Activated CD4-positive, alpha-beta T cell treated with anti-CD3 and anti-CD28 coated beads, Interleukin-2, Interleukin-6, amounts not matched to agents 100 ng/mL and 50 ng/mL, durations not matched to agents 16 hours and 8 hours (primary cell): ENCODE data around the gene ENDOV.

ENCODE experiments used
- DNase-seq: peaks from one replicate; pipeline ENCODE4 v3.0.0-alpha.2; 2020

The ENDOV gene

DNA sequence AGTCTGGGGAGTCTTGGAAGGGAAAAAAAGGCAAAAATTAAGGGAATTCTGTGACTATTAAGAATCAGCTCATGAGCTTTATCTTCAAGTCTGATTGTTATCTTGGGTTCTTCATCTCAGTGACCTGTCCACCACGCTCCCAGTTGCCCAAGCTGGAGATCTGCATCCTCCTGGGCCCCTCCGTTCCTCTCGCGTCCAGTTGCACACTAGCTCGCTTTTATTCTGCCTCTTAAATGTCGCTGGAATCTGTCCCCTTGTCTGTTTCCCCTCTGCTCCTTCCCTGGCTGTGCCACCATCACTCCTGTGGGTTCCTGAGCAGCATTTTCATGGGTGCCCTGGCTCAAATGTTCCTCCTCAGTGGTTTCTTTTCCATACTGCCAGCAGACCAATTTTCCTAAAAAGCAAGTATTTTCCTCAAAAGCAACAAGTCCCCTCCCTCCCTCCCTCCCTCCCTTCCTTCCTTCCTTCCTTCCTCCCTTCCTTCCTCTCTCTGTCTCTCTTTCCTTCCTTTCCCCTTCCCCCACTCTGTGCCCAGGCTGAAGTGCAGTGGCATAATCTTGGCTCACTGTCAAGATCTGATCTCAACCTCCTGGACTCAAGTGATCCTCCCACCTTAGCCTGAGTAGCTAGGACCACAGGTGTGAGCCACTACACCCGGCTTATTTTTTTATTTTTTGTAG, 1.4 kb downstream of the ENDOV start:
- no peak for DNase-seq

DNA sequence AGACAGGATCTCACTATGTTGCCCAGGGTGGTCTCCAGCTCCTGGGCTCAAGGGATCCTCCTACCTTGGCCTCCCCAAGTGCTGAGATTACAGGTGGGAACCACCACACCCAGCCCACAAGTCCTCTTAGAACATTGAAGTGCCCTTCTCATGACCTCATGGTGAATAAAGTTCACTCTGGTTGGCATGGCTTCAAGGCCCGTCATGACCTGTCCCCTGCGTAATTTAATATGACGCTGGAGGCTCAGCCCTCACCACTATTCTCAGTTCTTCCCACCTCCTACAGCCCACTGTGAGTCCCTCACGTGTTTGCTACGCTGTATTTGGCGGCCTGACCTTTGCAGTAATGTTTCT, 1.9 kb downstream of the ENDOV start:
- no peak for DNase-seq

DNA sequence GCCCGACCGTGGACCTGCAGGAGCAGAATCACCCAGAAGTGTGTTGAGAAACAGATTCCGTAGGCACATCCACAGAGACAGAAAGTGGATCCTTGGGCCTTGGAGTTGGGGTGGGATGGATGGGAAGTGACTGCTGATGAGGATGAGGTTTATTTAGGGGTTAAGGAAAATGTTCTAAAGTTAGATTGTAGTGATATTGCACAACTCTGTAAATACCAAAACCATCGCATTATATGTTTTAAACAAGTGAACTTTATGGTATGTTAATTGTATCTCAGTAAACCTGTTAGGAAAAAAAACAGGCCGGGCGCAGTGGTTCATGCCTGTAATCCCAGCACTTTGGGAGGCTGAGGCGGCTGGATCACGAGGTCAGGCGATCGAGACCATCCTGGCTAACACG, 3.6 kb downstream of the ENDOV start:
- DNase-seq = no peak

DNA sequence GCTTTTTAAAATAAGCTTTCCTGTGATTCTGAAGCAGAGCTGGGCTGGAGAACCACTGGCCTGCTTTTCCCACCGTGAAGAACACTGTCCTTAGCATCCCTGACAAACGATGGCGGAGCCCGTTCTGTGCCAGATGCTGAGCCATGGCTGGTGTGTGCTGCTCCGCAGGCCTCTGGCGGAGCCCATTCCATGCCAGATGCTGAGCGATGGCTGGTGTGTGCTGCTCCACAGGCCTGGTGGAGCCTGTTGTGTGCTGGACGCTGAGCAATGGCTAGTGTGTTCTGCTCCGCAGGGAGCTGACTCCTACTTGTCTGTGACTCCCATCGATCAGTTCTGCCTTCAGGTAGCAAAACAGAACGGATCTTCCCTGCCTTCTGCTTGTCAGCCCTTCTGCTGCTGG, 4.3 kb downstream of the ENDOV start:
- no peak for DNase-seq

DNA sequence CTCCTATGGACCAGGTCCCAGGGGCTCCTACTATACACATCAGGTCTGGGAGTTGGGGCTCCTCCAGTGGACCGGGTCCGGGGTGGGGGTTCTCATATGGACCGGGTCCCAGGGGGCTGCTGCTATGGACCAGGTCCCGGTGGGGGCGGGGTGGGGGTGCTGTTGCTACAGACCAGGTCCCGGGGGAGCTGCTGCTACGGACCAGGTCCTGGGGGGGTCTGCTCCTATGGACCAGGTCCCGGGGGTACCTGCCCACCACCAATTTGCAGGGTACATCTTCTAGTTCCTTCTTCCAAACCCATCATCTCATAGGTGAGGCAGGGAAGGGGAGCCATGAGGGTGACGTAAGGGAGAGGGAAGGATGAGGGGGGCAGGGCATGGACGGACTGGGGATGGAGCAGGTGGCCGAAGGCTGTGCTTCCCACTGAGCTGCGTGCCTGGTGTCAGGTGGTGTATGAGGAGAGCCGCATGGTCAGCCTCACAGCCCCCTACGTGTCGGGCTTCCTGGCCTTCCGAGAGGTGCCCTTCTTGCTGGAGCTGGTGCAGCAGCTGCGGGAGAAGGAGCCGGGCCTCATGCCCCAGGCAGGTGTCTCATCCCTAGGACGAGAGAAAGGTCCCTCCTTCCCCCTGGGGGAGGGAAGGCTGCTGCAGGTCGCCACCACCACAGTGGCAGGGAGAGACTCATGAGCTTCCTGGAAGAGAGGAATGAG, 6.6 kb downstream of the ENDOV start:
- no peak for DNase-seq

DNA sequence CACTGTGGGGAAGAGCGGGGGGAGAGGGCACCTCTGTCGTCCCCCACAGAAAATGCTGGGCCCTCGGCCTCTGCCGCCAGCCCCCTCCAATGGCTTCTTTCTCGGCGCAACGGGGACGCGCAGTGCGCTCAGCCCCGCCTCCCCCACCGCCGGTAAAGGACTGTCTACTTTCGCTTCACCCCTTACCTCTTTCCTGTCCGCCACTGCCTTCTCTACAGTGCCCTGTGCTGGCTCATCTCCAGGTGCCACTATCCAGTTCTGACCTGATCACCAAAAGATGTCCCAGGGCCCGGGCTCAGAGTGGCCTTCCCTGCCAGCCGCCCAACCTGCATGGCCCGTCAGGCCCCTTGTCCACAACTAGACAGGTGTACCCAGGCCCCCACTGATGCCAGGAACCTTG, 7.3 kb downstream of the ENDOV start:
- no peak for DNase-seq

DNA sequence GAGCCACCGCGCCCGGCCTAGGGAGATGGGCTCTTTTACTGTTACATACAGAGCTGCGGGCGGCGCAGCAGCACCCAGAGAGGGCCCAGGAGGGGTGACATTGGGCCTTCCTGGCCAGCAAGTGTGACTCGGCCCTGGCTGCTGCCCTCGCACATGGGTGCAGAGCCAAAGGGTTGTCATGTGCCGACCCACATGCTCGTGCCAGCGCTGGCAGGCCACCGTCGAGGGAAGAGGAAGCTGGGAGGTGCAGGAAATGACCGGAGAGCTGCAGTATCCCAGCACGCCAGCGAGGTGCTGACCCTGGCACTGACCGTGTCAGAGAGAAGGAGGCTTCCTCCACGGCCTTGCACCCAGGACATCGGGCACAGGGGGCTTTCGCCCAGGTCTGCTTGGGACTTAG, 8.0 kb downstream of the ENDOV start:
- DNase-seq = no peak

DNA sequence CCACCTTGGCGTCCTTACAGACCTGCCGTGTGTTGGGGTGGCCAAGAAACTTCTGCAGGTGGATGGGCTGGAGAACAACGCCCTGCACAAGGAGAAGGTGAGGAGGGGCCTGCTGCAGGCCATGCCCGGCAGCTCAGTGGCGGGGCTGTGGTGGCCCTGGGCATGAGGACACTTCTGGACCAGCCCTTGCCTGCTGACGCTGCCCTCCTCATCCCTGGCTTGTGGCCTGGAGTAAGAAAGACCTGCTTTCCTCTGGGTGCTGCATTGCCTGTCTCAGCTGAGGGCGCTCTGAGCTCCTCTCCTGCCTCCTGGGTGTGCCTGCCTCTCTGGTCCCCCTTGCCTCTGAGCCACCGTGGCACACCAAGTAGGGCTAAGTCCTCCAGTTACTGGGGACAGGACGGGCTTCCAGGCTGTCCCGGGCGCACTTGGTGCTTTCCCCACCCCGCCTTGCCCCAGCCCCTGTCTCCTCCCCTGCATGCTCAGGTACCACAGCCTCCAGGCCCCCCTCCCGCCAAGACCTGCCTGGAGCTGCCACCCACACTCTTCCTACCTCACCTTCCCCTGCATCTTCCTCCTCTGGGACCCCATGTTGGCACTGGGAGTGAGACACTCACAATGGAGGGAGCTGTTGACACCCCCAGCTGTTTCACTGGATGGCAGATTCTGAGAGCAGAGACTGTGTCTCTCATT, 8.7 kb downstream of the ENDOV start:
- DNase-seq = no peak

DNA sequence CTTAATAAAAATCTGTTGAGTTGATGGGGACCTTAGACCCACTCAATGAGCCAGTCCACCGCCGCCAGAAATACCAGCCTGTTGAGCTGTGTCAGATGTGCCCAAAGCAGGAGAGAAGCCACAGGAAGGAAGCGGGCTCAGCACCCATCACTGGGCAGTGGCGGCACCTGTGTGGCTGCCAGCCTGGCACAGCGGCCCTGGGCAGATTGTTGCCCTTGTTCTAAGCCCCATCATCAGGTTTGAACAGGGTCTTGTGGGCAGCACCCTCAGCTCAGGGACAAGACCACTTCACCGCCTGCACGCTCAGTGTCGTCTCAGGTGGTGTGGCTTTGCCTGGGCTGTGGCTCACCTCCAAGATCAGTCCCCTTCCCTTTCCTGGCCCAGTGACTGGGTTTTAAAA, 9.3 kb downstream of the ENDOV start:
- peak; percentile 11 for DNase-seq

DNA sequence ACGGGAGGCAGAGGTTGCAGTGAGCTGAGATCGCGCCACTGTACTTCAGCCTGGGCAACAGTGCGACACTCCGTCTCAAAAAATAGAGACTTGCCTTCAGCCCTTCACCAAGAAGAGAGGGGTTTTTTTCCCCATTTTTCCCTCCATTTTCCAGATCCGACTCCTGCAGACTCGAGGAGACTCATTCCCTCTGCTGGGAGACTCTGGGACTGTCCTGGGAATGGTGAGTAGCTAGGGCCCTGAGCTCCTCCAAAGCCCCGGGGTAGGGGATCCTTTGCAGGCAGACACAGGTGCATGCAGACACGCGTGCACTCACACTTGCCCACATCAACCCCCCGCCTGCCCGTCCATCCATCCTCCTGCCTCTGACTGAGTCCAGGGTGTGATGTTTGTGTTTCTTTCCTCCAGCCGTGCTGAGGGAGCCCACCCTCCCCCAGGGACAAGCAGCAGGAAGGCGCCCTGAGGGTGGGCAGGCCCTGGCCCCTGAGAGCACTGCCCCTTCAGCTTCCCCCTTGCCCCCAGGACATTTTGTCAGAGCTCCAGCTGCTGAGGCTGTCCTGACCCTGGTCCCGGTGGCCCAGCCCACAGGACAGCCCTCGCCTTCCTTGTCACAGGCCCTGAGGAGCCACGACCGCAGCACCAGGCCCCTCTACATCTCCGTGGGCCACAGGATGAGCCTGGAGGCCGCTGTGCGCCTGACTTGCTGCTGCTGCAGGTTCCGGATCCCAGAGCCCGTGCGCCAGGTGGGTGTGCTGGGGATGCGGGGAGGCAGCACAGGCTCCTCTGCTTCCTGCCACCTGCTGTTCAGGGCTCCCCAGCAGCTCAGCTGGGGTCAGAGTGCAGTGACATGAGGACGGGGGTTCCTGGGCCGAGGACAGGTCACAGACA, 10.2 kb downstream of the ENDOV start:
- DNase-seq = no peak

DNA sequence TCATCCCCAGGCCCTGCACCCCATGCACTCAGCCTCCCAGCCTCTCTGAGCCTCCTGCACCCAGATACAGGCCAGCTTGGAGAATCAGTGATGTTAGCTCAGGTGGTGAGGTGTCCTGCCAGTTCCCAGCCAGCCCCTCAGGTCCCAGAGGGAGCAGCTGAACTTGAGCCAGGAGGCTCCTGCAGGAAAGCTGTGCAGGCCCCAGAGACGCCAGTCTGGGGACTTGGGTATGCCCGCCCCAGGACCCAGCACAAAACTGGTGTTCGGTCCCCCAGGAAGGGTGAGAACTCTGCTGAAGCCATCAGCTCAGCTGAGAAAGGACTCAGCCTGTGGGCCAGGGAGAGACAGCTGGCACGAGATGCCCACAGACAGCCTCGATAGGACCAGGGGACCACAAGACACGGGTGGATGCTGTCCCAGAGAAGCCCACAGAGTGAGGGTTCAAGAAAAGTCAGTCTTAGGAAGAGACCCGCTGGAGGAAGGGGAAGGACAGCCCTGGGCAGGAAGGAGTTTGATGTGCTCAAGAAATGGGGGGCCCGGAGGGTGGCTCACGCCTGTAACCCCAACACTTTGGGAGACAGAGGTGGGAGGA, 11.0 kb downstream of the ENDOV start:
- no peak for DNase-seq

DNA sequence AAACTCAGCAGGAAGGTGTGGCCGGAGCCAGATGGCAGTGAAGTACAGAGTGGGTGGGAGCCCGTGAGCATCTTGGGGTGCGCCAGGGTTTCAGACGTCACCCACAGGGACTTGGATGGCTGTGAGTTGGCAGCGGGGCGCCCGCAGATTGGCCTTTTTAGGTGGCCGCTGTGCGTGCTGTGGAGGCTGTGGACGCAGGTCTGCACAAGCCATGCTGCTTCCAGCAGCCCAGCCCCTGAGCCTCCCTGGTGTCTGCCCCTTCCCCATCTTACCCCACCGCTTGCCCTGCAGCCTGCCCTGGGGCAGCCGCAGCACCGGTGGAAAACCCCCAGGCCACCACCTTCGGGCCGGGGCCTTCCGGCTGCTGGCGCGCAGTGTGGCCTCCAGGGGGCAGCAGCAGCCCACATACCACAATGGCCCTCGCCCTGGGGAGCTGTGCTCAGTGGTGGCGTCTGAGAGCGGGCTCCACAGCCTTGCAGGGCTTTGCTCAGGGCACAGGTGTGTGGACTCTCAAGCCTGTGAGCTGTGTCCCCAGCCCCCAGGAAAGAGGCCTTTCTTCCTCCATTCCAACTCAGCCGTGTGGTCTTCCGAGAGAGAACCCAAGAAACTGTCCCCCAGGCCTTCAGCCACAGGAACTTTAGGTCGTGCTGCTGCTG, 11.8 kb downstream of the ENDOV start:
- DNase-seq = peak; percentile 92

DNA sequence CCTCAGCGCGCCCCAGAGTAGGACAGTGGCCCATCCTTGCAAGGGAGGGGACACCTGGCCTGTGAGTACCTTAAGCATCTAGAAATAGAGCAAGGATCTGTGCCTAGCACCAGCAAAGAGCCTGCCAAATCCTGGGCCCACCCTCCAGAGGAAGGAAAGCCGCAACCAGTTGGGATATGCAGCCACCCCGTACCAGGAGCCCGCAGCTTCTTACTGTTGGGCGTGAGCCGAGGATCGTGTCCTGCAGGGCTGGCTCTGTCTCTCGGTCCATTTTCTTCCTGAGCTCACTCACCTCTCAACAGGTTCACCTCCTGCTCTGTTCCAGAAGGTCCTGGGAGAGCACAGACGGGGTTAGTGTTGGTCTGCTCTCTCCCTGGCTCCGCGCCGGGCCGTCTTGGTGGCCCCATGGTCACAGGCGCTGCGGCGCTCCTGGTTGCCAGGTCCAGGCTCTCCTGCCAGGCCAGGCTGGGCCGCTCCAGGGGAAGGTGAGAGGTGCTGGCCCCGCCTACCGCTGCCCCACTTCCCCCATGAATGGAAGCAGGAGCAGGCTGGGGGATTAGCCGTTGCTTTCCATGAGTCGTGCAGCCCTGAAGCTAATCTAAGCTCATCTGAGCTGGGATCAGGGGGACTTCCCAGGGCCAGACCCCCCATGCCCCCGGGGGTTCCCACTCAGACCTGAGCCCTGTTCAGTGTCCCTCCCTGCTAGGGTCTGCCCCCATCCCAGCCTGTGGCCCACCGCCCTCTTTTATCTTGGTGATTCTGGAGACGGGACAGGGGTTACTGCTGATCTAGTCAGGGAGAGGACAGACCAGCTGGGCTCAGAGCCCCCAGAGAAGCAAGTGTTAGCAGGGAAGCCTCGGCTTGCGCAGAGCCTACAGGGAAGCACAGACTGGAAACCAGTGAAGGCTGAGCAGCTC, 12.7 kb downstream of the ENDOV start:
- no peak for DNase-seq

DNA sequence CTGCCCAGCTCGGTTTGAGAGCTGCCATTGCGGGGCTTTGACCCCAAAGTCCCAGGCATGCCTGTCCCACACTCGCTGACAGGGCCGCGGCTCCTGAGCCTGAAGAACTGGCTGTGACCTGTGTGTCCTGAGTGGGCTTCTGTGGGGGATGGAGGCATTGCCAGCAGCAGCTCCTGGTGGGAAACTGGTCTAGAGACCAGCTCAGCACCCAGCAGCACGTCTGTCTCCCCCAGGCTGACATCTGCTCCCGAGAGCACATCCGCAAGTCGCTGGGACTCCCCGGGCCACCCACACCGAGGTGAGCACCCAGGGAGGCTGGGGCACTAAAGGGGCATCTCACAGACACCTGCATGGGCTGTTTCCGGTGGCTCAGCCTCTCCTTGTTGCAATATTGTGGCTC, 13.4 kb downstream of the ENDOV start:
- no peak for DNase-seq

DNA sequence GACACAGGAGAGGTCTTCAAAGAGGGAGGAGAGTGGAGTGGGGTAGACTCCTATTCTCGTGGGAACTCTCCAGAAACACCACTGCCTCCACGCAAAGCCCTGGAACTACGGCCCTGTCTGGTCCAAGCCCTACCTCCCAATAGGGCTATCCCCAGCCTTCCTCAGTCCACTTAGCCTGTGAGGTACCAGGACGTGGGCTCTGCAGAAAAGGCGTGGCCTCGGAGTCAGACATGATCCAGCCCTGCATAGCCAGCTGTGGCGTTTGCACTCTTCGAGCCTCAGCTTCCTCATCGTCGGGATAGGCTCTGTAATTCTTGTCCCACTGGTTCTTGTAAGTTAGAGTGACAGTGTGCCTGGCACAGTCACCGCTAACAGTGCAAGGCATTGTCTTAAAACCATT, 13.8 kb downstream of the ENDOV start:
- DNase-seq = no peak

DNA sequence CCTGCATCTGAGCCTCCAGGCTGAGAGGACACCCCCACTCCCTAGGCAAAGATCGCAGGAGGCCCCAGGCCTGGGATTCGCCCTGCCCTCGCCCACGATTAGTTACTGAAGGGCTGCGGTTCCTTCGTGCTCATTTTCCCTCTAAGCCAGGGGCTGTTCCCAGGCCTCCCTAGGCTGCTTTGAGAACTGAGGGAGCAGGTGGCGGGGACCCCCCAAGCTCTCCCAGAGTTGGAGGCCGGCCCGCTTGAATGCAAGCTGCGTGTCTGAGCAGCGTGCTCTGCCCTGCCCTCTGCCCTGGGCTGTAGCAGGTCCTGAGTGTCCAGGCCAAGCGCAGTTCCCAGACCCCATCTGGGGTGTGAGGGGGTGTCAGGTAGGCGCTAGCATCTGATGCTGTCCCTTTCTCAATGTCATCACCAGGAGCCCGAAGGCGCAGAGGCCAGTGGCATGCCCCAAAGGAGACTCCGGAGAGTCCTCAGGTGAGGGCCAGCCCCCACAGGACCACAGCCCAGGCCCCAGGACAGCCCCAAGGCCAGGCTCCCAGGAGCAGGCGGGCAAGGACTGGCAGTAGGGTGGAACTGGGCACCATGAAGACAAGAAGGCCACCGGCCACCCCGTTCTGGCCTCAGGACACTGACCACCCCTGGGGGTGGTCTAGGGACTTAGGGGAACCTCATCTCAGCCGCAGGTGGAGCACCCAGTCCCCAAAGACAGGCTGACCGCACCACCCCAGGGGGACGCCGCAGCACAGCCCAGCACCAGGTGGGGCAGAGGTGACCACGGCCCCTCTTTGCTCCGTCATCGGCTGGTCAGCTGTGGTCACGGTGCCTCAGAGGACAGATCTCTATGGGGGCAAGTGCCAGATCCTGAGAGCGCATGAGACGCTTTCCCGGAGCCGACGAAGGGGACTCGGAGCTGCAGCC, 14.6 kb downstream of the ENDOV start:
- DNase-seq = no peak

DNA sequence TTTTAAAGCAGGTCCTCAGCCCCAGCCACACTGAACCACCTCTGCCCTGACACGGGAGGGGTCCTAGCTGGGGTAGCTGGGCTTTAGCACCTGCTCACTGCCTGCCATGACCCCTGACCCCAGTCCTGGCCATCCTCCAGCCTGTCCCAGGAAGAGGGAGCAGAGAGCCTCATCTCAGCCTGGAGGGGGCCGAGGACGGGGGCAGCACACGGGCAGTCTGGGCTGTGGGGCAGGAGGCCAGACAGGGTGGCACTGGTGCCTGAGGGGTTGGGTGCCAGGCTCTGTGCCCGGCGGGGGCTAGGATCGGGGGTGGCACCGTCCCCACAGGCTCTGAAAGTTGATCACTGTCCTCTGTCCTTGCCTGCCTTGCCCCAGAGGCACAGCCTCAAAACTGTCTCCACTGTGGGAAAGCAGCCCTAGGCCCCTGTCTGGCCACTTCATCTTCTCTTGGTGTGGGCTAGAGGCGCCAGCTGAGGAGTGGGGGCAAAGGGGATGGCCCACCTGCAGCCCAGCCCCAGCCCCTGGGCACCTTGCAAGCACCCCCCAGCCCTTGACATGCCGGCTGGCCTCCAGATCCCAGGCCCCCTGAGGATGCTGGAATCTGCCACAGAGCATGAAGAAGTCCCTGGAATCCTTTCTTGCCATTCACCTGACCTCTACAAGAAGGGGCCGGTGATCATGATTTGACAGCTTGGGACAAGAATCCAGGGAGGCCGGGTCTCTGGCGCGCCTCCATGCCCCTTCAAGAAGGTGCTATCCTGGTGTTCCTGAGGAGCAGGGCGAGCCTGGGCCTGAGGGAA, 15.7 kb downstream of the ENDOV start:
- DNase-seq = no peak

DNA sequence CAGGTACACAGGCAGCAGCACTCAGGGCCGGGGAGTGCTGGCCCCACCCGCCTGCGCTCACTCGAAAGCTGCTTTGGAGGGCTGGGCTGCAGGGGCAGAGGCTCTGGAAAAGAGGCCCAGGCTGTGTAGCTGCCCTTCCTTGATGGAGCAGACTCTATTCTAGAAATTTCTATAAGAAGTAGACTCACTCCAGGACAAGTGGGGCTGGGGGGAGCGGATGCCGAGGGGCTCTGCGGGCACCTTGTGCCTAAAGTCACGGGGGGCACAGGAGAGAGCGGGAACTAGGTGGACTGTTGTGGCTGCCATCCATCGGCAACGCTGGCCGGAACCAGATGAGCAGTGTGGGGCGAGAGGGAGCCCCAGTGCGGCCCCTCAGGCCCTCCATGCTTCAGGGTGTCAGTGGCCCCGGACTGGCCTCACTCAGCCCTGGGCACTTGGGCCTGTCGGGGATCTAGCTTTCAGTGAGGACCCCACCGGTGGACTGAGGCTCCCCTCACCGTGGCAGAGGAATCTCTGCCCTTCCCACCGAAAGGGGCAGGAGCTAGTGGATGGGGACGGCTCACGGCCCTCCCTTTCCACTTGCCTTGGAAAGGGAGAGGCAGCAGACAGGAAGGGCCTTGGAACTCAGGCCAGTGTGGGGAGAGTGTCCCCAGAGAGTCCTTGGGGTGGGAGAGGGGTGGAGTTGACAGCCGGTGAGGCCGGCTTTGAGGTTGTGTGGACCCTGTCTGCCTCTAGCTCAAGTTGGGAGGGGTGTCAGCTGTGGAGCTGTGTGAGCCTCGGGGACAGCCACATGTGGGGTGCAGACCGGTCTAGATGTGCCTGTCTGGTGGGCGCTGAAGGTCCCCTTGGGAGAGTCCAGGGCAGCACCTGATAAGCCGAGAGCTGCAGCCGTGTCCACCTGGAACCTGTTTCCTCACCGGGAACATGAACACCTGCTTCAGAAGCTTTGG, 16.6 kb downstream of the ENDOV start:
- DNase-seq = no peak
